ENCODE measurements around the gene CEACAM21. TPM values are rescaled to one million over a fixed set of nuclear protein-coding genes. Genes with fewer than 3 reads are reported as not detected.

The CEACAM21 gene
- total RNA-seq, 1 experiment from 2014 or later = not detected

GRCh38 chr19:41606215-41606837 is 30.4 kb downstream of the CEACAM21 start:
- Histone ChIP-seq H3K56ac (ENCODE audit: insufficient read length, low read depth, low read length) (no peak overlapping the region), H2BK120ac (ENCODE audit: low read depth, low read length, poor library complexity, severe bottlenecking) (no peak overlapping the region), H3K18ac (ENCODE audit: insufficient read length, low read depth, low read length) (no peak overlapping the region), H3K4ac (ENCODE audit: low read depth, low read length) (no peak overlapping the region), H2AFZ (ENCODE audit: low read length) (no peak overlapping the region), H2BK20ac (ENCODE audit: low read depth, low read length, poor library complexity, severe bottlenecking) (no peak overlapping the region), H4K5ac (ENCODE audit: insufficient read length, low read depth, low read length) (no peak overlapping the region), H3K9ac (ENCODE audit: extremely low read depth, insufficient read length, low read length) (no peak overlapping the region), H3K79me2 (ENCODE audit: insufficient read depth, low read length) (no peaks in the 10 kb centered on the region), H3T11ph (ENCODE audit: low read length) (no peak overlapping the region), H3K23me2 (ENCODE audit: insufficient read length, low read depth, low read length, poor library complexity, severe bottlenecking) (no peaks in the 10 kb centered on the region), H2AK5ac (ENCODE audit: insufficient read length, low read length) (no peak overlapping the region), H3K4me1 (ENCODE audit: insufficient read depth, low read length) (no peaks in the 10 kb centered on the region), H2BK15ac (ENCODE audit: low read depth, low read length) (no peak overlapping the region), H3K14ac (ENCODE audit: insufficient read depth, low read length) (no peak overlapping the region), H3K79me1 (ENCODE audit: insufficient read depth, low read depth, low read length, poor library complexity, severe bottlenecking) (no peaks in the 10 kb centered on the region), H4K20me1 (ENCODE audit: control insufficient read depth, insufficient read depth, insufficient read length) (no peaks in the 10 kb centered on the region), H3K9me3 (ENCODE audit: control insufficient read depth, low read depth, low read length) (peaks cover 30% of the 10 kb centered on the region), H3K23ac (ENCODE audit: insufficient read length, low read depth, low read length) (no peak overlapping the region), H3K4me2 (ENCODE audit: insufficient read depth, insufficient read length, low read length) (no peak overlapping the region), H2BK12ac (ENCODE audit: insufficient read length, low read depth, low read length) (no peak overlapping the region), H2BK5ac (ENCODE audit: insufficient read length, low read length) (no peak overlapping the region), H3K27me3 (ENCODE audit: insufficient read depth, low read length) (peaks cover 3% of the 10 kb centered on the region; the same call in 1 of the 2 replicates), H3K27ac (ENCODE audit: insufficient read length, low read depth, low read length) (no peak overlapping the region), H4K91ac (ENCODE audit: insufficient read length, low read depth, low read length) (no peak overlapping the region), H4K8ac (replicated peaks; ENCODE audit: insufficient read length, low read depth, low read length) (no peak overlapping the region)
- no peak for DNase-seq
- Mint-ChIP-seq H3K9me3 (peaks cover 89 to 92% of the 10 kb centered on the region in 2 experiments), H3K4me1 (no peaks in the 10 kb centered on the region), H3K27me3 (ENCODE audit: low read depth) (no peaks in the 10 kb centered on the region), H3K27ac (no peak overlapping the region), H3K4me3 (no peak overlapping the region), H3K36me3 (ENCODE audit: insufficient read depth in 1 of 3, low read depth in 3 of 3) (peaks cover 0 to 22% (median 10%) of the 10 kb centered on the region in 3 experiments; a peak in 5 of 7 replicates)
- no peak for TF ChIP-seq CTCF (conservative IDR thresholded peaks at IDR 0.05)
- WGBS (ENCODE audit: extremely low coverage, insufficient read length, low lambda C conversion rate) = no CpG with 5 or more reads among the region's 5 CpGs
